Kidney tubule cell (primary cell): ENCODE data around the gene ZNF862.
"Not testable (repeated sequence)": the region's sequence is repeated elsewhere in the genome, so short reads cannot be mapped to it uniquely, and the experiment has no call there.

Experiments used
- DNase-seq: peaks from one replicate; pipeline ENCODE4 v3.0.0-alpha.2; 2018; ENCODE audit warnings: low spot score

Gene ZNF862

DNA sequence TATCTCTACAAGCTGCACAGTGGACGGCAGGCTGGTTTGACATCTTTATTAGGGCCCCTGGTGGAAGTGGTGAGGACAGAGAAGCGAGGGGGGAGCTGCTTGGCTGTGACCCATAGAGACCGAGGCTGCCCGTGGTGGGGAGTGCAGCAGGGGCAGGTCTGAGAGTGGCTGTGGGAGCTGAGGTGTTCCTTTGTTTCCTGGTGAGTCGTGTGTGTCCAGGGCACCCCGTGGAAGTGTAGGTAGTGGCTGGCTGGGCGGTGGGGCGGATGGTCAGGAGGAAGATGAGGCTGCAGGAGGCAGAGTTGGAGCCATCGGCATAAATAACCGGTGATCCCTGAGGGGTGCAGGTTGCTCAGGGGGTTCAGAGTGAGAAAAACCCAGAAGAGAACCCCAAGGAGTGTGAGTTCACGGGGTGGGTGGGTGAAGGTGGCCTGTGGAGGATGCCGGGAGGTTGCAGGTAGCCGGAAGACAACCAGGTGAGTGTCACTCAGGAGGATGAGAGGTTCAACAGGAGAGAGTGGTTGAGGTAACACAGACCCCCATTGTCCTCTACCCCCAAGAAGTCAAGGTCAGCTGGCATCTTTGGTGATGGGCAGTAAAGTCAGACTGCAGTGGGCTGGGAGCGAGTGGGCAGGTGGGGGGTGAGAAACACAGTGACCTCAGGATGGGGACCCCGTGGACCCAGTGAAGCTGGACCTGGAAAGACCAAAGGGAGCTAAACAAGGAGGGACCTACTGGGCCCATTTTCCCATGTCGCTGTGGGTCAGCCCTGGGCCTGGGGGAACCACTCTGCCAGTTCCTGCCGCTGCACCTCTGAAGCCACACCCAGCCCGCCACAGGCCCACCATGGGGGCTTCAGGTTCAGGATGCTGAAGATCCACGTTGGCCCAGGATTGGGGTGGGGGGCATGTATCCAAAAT lies 43.4 kb downstream of the ZNF862 start:
- DNase-seq = no peak

GRCh38 chr7:149882248-149883047 lies 44.3 kb downstream of the ZNF862 start:
- DNase-seq = no peak

DNA sequence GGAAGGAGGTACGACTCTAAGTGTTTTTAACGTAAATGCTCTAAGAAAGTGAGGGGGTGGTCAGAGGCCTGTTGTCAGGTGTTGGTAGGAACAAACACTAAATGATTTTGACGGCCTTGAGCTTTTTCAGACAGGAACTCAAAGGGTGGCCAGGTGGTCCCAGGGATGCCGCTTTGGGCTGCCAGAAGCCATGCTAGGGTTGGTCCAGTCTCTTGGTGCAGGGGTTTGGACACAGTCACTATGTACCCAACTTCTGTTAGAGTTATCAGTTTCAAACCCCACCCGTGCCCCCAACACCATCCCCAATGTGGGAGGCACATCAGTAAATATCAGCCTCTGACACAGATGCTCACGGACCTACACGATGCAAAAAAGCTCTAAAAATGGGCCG lies 44.9 kb downstream of the ZNF862 start:
- DNase-seq = no peak

- peak; percentile 68 for DNase-seq
These were observed 45.3 kb downstream of the ZNF862 start for GRCh38 chr7:149883452-149883861.

DNA sequence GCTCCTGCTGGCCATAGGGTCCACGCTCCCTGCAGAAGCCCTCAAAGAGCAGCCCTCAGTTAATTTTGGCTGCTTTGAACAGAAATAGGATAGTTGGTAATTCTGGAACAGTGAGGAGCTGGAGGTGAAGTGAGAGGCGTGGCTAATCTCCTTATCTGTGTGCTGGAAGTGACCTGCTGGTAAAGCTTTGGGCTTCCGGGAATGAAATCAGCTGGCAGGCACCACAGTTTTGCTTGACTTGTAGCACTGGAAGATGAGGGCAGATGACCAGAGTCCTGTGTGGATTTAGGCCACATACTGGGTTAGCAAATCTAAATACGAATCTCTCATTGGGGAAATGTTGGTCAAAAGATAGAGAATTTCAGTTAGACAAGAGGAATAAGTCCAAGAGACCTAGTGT lies 45.8 kb downstream of the ZNF862 start:
- no peak for DNase-seq

- DNase-seq = no peak
These were observed 46.4 kb downstream of the ZNF862 start for GRCh38 chr7:149884541-149884940.

DNA sequence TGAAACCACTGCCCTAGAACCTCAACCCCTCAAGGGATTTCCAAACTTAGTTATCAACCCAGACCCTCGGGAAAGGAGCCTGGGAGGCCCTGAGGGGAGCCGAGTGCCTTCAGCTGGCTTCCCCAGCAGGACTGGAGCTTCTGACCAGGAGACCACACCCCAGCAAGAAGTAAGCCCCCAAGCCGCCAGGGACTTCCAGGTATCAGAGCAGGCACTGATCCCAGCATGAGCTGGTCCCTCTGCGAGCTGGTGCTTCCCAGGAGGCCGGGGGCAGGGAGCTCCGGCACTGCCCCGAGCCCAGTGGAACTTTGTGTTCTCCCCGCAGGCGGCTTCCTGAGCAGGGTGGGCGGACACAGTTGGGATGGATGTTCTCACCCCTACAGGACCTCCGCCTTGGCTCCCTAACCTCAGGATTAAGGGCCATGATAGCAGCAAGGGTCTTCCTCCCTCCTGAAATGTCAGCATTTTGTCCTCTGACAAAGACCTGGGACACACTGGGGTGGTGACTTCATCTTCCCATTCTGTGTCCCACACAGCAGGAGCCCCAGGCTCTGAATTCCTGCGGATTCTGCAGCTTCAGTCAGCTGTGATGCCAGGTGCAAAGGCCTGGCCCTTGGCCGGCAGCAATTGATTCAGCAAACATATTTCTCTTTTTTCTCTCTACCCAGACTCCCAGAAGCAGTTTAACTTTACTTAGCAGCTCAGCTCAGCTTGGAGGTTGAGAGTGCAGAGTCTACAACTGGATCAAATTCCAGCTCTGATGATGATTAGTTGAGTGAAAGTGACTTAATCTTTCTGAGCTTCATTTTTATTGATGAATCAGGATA lies 47.2 kb downstream of the ZNF862 start:
- peak; percentile 21 for DNase-seq

- DNase-seq = no peak
These were observed 47.8 kb downstream of the ZNF862 start for GRCh38 chr7:149886018-149886415.

- no peak for DNase-seq
These were observed 49.1 kb downstream of the ZNF862 start for GRCh38 chr7:149887311-149887710.

GRCh38 chr7:149890715-149891114 lies 52.5 kb downstream of the ZNF862 start:
- DNase-seq = not testable (repeated sequence)

DNA sequence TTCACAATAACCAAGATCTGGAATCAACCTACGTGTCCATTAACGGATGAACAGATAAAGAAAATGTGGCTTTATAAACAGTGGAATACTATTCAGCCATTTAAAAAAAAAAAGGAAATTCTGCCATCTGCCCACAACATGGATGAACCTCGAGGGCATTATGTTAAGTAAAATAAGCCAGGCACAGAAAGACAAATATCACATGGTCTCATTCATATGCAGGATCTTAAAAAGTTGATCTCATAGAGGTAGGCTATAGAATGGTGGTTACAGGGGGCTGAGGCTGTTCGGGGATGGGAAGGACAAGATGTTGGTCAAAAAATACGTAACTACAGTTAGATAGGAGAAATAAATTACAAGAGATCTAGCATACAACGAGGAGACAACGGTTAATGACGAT lies 56.8 kb downstream of the ZNF862 start:
- DNase-seq = not testable (repeated sequence)

DNA sequence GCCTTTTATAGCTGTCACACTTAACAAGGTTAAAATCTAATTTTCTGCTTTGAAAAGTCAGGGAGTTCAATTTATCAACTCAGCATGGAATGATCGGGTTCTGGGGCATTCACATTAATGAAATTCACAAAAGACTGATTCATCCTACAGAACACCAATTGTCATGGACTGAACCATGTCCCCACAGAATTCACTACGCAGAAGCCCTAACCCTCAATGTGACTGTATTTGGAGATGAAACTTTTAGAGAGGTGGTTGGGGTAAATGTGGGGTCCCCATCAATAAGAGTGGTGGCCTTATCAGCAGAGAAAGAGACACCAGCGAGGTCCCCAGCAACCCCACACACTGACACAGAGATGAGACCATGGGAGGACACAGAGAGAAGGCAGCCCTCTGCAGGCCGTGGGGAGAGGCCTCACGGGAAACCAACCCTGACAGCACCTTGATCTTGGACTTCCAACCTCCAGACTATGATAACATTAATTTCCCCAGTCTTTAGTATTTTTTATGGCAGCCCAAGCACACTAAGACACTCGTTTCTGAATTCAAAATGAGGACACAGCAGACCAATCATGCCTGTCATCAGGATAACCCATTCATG lies 69.7 kb downstream of the ZNF862 start:
- not testable (repeated sequence) for DNase-seq

GRCh38 chr7:149910219-149910618 lies 72.0 kb downstream of the ZNF862 start:
- not testable (repeated sequence) for DNase-seq

GRCh38 chr7:149912126-149912525 lies 74.0 kb downstream of the ZNF862 start:
- DNase-seq = peak; percentile 42
